ENCODE measurements around the gene YPEL3.

The YPEL3 gene

GRCh38 chr16:30065943-30066760 lies 29.9 kb downstream of the YPEL3 start:
- TF ChIP-seq CTCF (conservative IDR thresholded peaks at IDR 0.05) (no peak), ZFX (IDR thresholded peaks at IDR 0.05) (no peak)

DNA sequence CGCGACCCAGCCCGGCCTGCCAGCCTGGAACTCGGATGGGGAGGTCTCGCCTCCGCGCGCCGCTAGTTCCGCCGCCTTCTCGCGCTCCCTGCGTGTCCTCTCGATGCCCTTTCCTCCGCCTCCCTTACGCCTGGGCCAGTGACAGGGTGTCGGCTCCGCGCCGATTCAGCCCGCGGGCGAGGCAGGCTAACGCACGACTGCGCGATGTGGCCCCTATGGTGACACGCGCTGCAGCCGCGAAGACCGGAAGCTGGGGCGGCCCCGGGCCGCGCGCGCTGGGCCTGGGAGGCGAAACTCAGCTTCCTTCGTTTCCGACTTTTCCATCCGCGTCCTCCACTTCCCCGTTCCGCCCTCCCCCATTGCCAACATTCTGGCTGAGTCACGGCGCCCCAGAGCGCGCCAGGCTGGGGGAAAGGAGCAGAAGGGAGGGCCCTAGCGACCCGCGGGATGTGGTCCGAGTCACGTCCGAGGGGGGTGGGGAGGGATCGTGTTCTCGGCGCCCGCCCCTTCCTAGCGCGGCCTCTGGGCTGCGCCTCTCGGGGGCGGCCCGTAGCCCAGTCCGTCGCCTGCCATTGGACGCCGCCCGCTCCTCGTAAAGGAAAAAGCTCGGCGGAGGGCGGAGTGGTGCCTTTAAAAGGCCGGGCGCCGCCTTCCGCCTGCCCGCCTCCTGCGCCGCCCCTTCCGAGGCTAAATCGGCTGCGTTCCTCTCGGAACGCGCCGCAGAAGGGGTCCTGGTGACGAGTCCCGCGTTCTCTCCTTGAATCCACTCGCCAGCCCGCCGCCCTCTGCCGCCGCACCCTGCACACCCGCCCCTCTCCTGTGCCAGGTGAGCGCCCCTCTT lies 30.7 kb downstream of the YPEL3 start, which contains the start of gene ALDOA:
ALDOA (plus strand) TSS at position 659 of the 841 bp plus-strand sequence. CDS start 1,138 bp downstream, outside the sequence.
- TF ChIP-seq ZFX (IDR thresholded peaks at IDR 0.05) = peak; percentile 62; the same call in 1 of the 2 replicates
- no peak for TF ChIP-seq CTCF (conservative IDR thresholded peaks at IDR 0.05)

More at GRCh38 chr16:30065943-30066760, 29.9 kb downstream of the YPEL3 start:
- H3K27ac ChIP-seq = peak overlapping the region; percentile 98

GRCh38 chr16:30064729-30065101 lies 31.3 kb downstream of the YPEL3 start:
- no peak for TF ChIP-seq CTCF (conservative IDR thresholded peaks at IDR 0.05)
- no peak for TF ChIP-seq ZFX (IDR thresholded peaks at IDR 0.05)
- H3K27ac ChIP-seq = peak overlapping the region; percentile 98

More for the DNA sequence above, 30.7 kb downstream of the YPEL3 start, which contains the start of gene ALDOA:
- H3K27ac ChIP-seq = peak within 1 kb of the TSS; percentile 98

- TF ChIP-seq CTCF (conservative IDR thresholded peaks at IDR 0.05) (peak; percentile 37), ZFX (IDR thresholded peaks at IDR 0.05) (no peak; the same call in 1 of the 2 replicates)
- H3K27ac ChIP-seq = peak overlapping the region; percentile 98
Observed at GRCh38 chr16:30063893-30064728, 31.9 kb downstream of the YPEL3 start.

DNA sequence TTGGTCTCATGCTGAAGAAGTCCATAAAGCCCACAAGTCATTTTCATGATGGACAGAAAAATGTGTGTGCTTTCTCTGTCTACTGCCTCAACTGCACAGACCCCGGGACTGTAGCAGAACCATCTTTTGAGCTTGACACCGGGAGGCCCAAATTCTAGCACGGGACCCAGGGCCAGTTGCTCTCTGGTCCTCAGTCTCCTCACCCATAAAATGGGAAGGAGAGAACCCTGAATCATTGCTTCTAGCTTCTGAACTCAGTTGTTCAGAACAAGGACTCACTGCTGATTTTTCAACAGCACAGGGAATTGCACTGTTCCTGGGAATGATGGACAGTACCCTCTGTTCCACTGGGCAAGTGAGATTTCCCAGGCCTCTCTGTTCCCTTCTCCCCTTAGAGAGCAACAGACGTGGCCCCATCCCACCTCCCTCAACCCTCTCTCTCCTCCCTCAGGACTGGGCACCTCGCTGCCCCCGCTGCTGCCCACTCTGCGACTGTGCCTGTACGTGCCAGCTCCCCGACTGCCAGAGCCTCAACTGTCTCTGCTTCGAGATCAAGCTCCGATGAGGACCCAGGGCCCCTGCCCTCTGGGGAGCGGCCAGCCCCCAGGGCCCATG lies 32.6 kb downstream of the YPEL3 start:
- no peak for TF ChIP-seq ZFX (IDR thresholded peaks at IDR 0.05)
- no peak for TF ChIP-seq CTCF (conservative IDR thresholded peaks at IDR 0.05)
- peak overlapping the region; percentile 98 for H3K27ac ChIP-seq

DNA sequence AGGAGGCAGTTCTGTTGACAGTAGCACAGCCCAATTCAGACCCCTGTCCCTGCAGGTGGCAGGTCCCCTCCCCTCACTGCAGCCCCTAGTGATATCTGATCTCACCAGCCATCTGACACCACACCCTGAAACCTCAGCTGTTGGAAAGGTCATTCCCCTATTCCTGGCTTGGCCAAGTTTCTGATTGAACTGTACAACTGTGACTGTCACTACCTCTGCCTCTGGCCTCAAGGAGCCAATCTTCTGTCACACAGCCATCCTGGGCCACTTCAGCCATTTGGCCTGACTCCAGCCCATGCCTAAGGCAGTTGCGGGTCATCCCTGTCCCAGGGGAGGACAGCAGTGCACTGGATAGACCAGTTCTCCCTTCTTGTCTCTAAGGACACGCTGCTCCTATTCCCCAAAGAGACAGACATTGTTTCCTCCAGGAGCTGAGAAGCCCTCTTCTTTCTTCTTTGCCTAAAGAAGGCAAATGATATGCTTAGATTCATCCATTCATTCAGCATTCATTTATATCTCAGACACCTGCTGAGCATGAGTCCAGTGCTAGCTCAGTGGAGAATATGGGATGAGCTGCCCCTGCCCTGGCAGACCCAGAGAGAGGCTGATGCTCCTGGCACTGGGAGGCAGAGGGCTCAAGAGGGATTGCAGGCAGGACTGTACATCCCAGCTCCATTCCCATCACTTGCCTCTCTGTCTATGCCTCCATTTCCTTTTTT lies 35.0 kb downstream of the YPEL3 start:
- peak overlapping the region; percentile 69 for H3K27ac ChIP-seq
- no peak for TF ChIP-seq CTCF (conservative IDR thresholded peaks at IDR 0.05)
- TF ChIP-seq ZFX (IDR thresholded peaks at IDR 0.05) = no peak

Data from C4-2B (cell line).